BE2C (cell line): ENCODE measurements around the gene DPF3.

Experiments
- DNase-seq: peaks from one replicate; pipeline ENCODE4 v3.0.0-alpha.2; 2020
- H3K27me3 ChIP-seq: fragments of 250-450 bp; sonication (Bioruptor Pico); 2 replicates; pipeline ENCODE4 v1.5.1; 2020; ENCODE audit warnings: mild to moderate bottlenecking
- H3K36me3 ChIP-seq: fragments of 250-450 bp; sonication (Bioruptor Pico); 2 replicates; pipeline ENCODE4 v1.5.1; 2020; ENCODE audit warnings: mild to moderate bottlenecking
- H3K4me1 ChIP-seq: fragments of 250-450 bp; sonication (Bioruptor Pico); 2 replicates; pipeline ENCODE4 v1.5.1; 2020
- H3K4me3 ChIP-seq: 2 replicates; pipeline ENCODE4 v1.5.1; 2011; ENCODE audit warnings: low read depth, low read length
- H3K9me3 ChIP-seq: fragments of 250-450 bp; sonication (Bioruptor Pico); 2 replicates; pipeline ENCODE4 v1.5.1; 2020
- CTCF ChIP-seq: IDR thresholded peaks from 2 replicates; pipeline ENCODE4 v1.5.1; 2012; ENCODE audit warnings: mild to moderate bottlenecking, low read depth, low read length

DPF3 gene

GRCh38 chr14:72604133-72604532 lies 289.8 kb downstream of the DPF3 start:
- no peak for DNase-seq
- Histone ChIP-seq H3K36me3 (no peaks in the 10 kb centered on the region), H3K27me3 (no peaks in the 10 kb centered on the region), H3K4me3 (no peak overlapping the region), H3K9me3 (no peaks in the 10 kb centered on the region), H3K4me1 (peaks cover 20% of the 10 kb centered on the region)
- TF ChIP-seq CTCF, result no peak

- Histone ChIP-seq H3K36me3 (no peaks in the 10 kb centered on the region), H3K27me3 (no peaks in the 10 kb centered on the region), H3K4me3 (no peak overlapping the region), H3K9me3 (no peaks in the 10 kb centered on the region), H3K4me1 (peaks cover 20% of the 10 kb centered on the region)
- no peak for TF ChIP-seq CTCF
- no peak for DNase-seq
Observed at GRCh38 chr14:72603639-72604038, 290.3 kb downstream of the DPF3 start.

GRCh38 chr14:72600551-72601330 lies 293.2 kb downstream of the DPF3 start:
- Histone ChIP-seq H3K9me3 (no peaks in the 10 kb centered on the region), H3K36me3 (no peaks in the 10 kb centered on the region), H3K4me3 (no peak overlapping the region), H3K4me1 (peaks cover 6% of the 10 kb centered on the region), H3K27me3 (no peaks in the 10 kb centered on the region)
- TF ChIP-seq CTCF, result no peak
- DNase-seq, result no peak

- Histone ChIP-seq H3K27me3 (no peaks in the 10 kb centered on the region), H3K4me3 (no peak overlapping the region), H3K9me3 (no peaks in the 10 kb centered on the region), H3K4me1 (peaks cover 6% of the 10 kb centered on the region), H3K36me3 (no peaks in the 10 kb centered on the region)
- no peak for TF ChIP-seq CTCF
- peak; percentile 58 for DNase-seq
Observed at GRCh38 chr14:72599579-72600470, 294.1 kb downstream of the DPF3 start.

GRCh38 chr14:72598306-72598705 lies 295.6 kb downstream of the DPF3 start:
- Histone ChIP-seq H3K27me3 (no peaks in the 10 kb centered on the region), H3K4me3 (no peak overlapping the region), H3K4me1 (peaks cover 6% of the 10 kb centered on the region), H3K9me3 (no peaks in the 10 kb centered on the region), H3K36me3 (no peaks in the 10 kb centered on the region)
- DNase-seq, result no peak
- TF ChIP-seq CTCF, result no peak
